ENCODE measurements around the gene ZBTB8A. TPM values are rescaled to one million over a fixed set of nuclear protein-coding genes. Genes with fewer than 3 reads are reported as not detected.

ZBTB8A gene
- total RNA-seq, 4 donors from 2014 or later, result 2.4 to 6.1 (median 2.8) TPM

GRCh38 chr1:32647308-32648134, 108.3 kb downstream of the ZBTB8A start:
- H3K27me3 ChIP-seq, result no peaks in the 10 kb centered on the region
- 55 to 71% methylated on average over 6 of the region's 6 CpGs for WGBS, 2 donors
- no peak overlapping the region for H3K4me3 ChIP-seq
- no peaks in the 10 kb centered on the region for H3K9me3 ChIP-seq
- TF ChIP-seq POLR2A (IDR thresholded peaks at IDR 0.05), result no peak
- TF ChIP-seq CTCF (IDR thresholded peaks at IDR 0.05), result no peak
- peaks cover 0 to 23% (median 0%) of the 10 kb centered on the region in 3 donors for H3K36me3 ChIP-seq
- H3K27ac ChIP-seq, result no peak overlapping the region
- H3K4me1 ChIP-seq, result peaks cover 7 to 38% (median 22%) of the 10 kb centered on the region in 3 donors
- intact Hi-C loops (cut with DNase I), result no loop called here
- DNase-seq, result no peak

- peak within 1 kb of the TSS; percentile 98 to 99 (median 99) for H3K27ac ChIP-seq
- 0 to 1% methylated on average over 21 of the region's 21 CpGs for WGBS, 2 donors
- peaks cover 0 to 41% (median 0%) of the 10 kb centered on the region in 3 donors for H3K36me3 ChIP-seq
- H3K4me1 ChIP-seq, result peaks cover 10 to 66% (median 42%) of the 10 kb centered on the region in 3 donors
- H3K4me3 ChIP-seq, result peak within 1 kb of the TSS; percentile 81 to 90 (median 83)
- H3K27me3 ChIP-seq, result no peaks in the 10 kb centered on the region
- DNase-seq, result peak; percentile 56
- TF ChIP-seq CTCF (IDR thresholded peaks at IDR 0.05), result no peak
- peak in 2 of 4 donors; percentile 62 to 64 for TF ChIP-seq POLR2A (IDR thresholded peaks at IDR 0.05)
- no peaks in the 10 kb centered on the region for H3K9me3 ChIP-seq
- intact Hi-C loops (cut with DNase I), result no loop called here
Observed at GRCh38 chr1:32650248-32650751, 111.1 kb downstream of the ZBTB8A start, which contains the start of gene ZBTB8OS. Gene ZBTB8OS, minus strand, starts transcription at chr1:32650550. Its CDS starts 21 bp downstream, at chr1:32650529.

GRCh38 chr1:32650752-32651460, 111.7 kb downstream of the ZBTB8A start, which contains the start of gene RBBP4:
Gene RBBP4, plus strand, starts transcription at chr1:32651208. Its CDS starts 99 bp downstream, at chr1:32651307.
- intact Hi-C loops (cut with DNase I), result no loop called here
- peak; percentile 80 for DNase-seq
- TF ChIP-seq CTCF (IDR thresholded peaks at IDR 0.05) (peak in 4 of 6 experiments; percentile 2 to 23 (median 11)), POLR2A (IDR thresholded peaks at IDR 0.05) (peak in 3 of 4 donors; percentile 51 to 92 (median 70))
- Histone ChIP-seq H3K27me3 (no peaks in the 10 kb centered on the region), H3K36me3 (peaks cover 0 to 41% (median 0%) of the 10 kb centered on the region in 3 donors), H3K4me3 (peak within 1 kb of the TSS; percentile 81 to 90 (median 83)), H3K4me1 (peaks cover 10 to 72% (median 44%) of the 10 kb centered on the region in 3 donors), H3K27ac (peak within 1 kb of the TSS; percentile 98 to 99 (median 99)), H3K9me3 (no peaks in the 10 kb centered on the region)
- WGBS, 2 donors, result 0% methylated on average over 5 to 6 of the region's 67 CpGs

GRCh38 chr1:32651461-32652073, 112.3 kb downstream of the ZBTB8A start:
- peak overlapping the region; percentile 81 to 90 (median 83) for H3K4me3 ChIP-seq
- H3K9me3 ChIP-seq, result no peaks in the 10 kb centered on the region
- intact Hi-C loops (cut with DNase I), result no loop called here
- H3K27me3 ChIP-seq, result no peaks in the 10 kb centered on the region
- H3K27ac ChIP-seq, result peak overlapping the region; percentile 98 to 99 (median 99)
- H3K36me3 ChIP-seq, result peaks cover 0 to 42% (median 0%) of the 10 kb centered on the region in 3 donors
- H3K4me1 ChIP-seq, result peaks cover 10 to 79% (median 44%) of the 10 kb centered on the region in 3 donors
- no peak for DNase-seq
- WGBS, 2 donors, result 0 to 3% methylated on average over 9 to 15 of the region's 43 CpGs
- TF ChIP-seq POLR2A (IDR thresholded peaks at IDR 0.05), result no peak
- no peak for TF ChIP-seq CTCF (IDR thresholded peaks at IDR 0.05)
